Stimulated activated CD4-positive, alpha-beta T cell treated with anti-CD3 and anti-CD28 coated beads, Interleukin-1b, Interleukin-23, amount 100 ng/mL, for 4 hours (primary cell): Measurements from ENCODE around the gene CACHD1.

Experiments
- DNase-seq, 2 donors: peaks; one replicate each; pipeline ENCODE4 v3.0.0-alpha.2; 2020; ENCODE audit warnings: low read depth in 2 of 2

CACHD1 gene

GRCh38 chr1:64473367-64473766, 3.4 kb downstream of the CACHD1 start:
- no peak for DNase-seq

- no peak for DNase-seq
These were observed 4.2 kb downstream of the CACHD1 start for GRCh38 chr1:64474133-64474532.

- no peak for DNase-seq
These were observed 4.9 kb downstream of the CACHD1 start for GRCh38 chr1:64474665-64475439.

GRCh38 chr1:64476251-64476952, 6.5 kb downstream of the CACHD1 start:
- DNase-seq, result no peak

- no peak for DNase-seq
These were observed 8.9 kb downstream of the CACHD1 start for GRCh38 chr1:64478594-64479470.

- no peak for DNase-seq
These were observed 9.9 kb downstream of the CACHD1 start for GRCh38 chr1:64479874-64480273.

- DNase-seq, result no peak
These were observed 11.3 kb downstream of the CACHD1 start for GRCh38 chr1:64480999-64481772.

- DNase-seq, result no peak
These were observed 12.2 kb downstream of the CACHD1 start for GRCh38 chr1:64482128-64482527.

- no peak for DNase-seq
These were observed 12.8 kb downstream of the CACHD1 start for GRCh38 chr1:64482720-64483119.

- DNase-seq, result no peak
These were observed 13.9 kb downstream of the CACHD1 start for GRCh38 chr1:64483731-64484414.

GRCh38 chr1:64484651-64485050, 14.7 kb downstream of the CACHD1 start:
- DNase-seq, result no peak

- no peak for DNase-seq
These were observed 16.3 kb downstream of the CACHD1 start for GRCh38 chr1:64486193-64486592.

GRCh38 chr1:64487061-64487460, 17.1 kb downstream of the CACHD1 start:
- DNase-seq, result no peak

GRCh38 chr1:64488862-64489261, 18.9 kb downstream of the CACHD1 start:
- DNase-seq, result no peak

- DNase-seq, result no peak
These were observed 19.8 kb downstream of the CACHD1 start for GRCh38 chr1:64489707-64490106.

- no peak for DNase-seq
These were observed 20.4 kb downstream of the CACHD1 start for GRCh38 chr1:64490213-64490818.

GRCh38 chr1:64492424-64492823, 22.5 kb downstream of the CACHD1 start:
- no peak for DNase-seq

GRCh38 chr1:64493831-64494230, 23.9 kb downstream of the CACHD1 start:
- no peak for DNase-seq

- DNase-seq, result no peak
These were observed 24.7 kb downstream of the CACHD1 start for GRCh38 chr1:64494659-64495058.

GRCh38 chr1:64495878-64496277, 25.9 kb downstream of the CACHD1 start:
- no peak for DNase-seq

GRCh38 chr1:64496606-64497005, 26.7 kb downstream of the CACHD1 start:
- no peak for DNase-seq
